Measurements from ENCODE around the gene ARID1B.

The ARID1B gene

DNA sequence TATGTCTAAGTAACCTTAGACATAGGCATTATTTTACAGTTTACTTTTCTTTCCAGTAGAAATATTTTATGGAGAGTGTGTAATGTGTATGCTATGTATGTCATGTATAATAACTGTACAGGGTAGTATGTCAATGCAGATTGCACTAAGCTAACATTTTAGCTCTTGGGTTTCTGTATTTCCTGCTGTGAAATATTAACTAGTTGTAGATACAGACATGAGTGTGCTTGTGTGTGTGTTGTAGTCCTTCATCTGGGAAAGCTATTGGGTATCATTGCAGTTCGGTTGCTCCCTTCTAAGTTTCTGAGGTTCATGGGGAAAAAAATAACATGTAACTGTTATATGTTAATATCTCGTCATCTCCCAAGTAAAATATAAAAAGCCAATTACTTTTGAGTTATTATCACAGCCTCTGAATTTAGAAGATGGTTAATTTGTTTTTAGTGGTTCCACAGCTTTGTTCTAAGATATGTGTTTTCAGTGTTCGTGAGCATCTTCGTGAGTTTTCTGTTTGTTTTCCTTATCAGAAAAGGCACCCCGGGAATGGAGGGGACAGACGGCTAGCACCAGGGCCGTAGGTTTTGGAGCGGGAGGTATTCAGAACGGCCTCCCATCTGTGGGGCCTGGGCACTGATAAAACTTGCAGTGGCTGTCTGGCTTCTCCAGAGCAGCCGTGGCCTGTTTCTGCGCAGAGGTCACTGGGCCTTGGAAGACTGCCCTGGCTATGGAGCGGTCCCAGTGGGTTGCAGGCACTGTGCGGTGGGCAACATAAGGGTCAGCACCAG, 215.0 kb downstream of the ARID1B start:
- DNase-seq (ENCODE audit: low spot score): no peak

DNA sequence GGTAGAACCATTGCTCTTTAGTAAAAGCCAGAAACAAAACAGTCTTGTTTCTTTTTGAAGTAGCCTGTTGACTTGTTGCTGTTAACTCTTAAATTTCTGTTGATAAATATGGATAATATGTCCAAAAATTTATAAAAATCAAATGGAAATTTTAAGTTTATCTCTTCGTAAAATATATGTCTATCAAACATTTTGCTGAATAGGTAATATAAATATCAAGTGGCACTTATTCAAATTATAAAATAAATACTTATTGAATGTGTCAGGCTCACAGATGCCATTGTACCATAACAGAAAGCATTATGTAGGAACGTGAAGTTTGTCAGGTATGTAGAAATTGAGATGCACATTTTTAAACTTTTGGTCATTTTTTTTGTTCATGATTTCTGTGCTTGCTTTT, 216.5 kb downstream of the ARID1B start:
- DNase-seq (ENCODE audit: low spot score): no peak

DNA sequence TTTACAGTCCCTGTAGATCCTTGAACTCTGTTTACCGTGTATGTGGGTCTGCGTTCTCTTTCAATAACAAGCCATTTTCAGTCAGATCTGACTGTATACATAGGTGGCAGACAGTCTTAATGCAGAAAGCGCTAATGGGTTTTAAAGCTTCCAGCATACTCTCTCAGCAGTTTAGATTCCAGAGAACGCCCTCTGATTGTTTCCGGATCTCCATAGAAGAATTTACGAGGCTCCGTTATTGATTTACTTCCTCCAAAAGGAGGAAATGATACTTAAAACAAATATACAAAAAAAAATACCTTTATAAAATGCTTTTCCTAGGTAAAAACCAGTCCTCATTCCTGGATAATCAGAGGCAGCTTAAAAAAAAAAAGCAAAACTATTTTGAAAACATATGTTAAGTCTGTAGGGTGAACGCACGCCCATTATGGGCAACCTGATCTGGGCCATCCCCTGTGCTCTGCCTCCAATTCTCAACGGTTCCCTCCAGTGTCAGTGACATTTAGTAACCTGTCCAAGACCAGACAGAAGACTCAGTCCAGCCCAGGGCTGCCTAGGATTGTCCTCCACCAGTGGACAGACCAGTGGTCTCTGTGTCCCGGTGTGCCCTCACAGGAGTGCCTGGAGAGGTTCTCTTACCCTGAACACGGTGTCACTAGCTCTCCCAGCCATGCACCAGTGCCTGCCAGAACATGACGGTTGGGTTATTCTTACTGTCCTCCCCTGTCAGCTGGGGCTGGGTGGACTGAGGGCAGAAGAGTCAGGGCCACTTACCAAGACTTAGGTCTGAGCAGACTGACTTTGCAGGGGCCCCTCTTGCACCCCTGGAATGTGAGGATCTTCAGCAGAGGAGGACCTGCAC, 217.3 kb downstream of the ARID1B start:
- no peak for DNase-seq (ENCODE audit: low spot score)

DNA sequence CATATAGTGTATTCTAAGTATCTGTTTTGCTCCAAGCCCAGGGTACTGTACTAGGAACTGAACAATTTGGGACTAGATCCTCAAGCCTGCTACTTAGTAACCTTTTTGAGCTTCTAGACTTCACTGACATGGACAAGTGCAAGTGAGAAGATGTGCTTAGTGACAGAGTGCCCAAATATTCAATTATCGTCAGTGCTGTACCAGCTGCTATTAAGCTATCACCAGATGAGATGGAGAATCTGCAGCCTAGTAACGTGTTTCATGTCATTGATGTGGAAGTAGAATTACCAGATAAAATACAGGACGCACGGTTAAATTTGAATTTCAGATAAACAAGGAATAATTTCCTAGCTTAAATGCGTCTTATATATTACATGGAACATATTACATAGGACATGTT, 218.3 kb downstream of the ARID1B start:
- no peak for DNase-seq (ENCODE audit: low spot score)

DNA sequence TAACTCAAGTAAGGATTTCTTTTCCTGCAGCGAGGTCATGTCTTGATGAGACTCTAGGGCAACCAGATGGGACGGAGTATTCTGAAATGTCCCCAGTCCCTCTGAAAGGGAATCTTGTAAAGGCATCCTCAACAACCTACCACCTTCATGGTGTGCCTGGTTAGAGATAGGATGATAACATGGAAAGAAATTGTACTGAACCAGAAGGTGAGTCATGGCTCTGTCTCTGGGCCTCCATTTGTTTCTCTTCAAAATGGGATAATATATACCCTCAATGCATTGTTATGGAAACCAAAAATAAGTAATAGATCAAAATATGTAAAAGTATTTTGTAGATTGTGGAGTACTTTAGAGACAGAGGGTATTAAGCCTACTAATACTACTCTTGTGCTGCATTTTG, 219.1 kb downstream of the ARID1B start:
- DNase-seq (ENCODE audit: low spot score): no peak

DNA sequence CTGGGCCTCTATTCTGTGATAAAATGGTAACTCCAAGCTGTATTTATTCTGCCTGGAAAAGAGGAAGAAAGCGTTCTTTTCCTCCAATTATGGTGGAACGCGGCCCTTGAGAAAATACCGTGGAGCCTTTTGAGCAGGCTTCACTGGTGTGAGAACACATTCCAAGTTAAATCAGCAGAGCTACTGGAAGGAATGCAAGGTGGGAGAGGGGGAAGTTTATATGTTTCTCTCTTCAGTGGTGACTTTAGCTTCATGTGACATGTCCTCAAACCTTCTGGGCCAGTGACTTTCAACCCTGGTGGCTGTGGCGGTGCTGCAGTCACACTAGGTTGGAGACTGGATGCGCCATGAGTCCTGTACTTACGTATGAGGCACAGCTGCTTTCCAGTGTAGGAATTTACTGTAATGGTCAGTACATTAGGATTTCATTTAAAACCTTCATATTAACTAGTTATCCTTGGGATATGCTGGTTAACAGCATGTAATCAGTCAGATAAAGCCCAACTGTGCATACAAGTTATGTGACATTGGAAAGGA, 221.7 kb downstream of the ARID1B start:
- no peak for DNase-seq (ENCODE audit: low spot score)

DNA sequence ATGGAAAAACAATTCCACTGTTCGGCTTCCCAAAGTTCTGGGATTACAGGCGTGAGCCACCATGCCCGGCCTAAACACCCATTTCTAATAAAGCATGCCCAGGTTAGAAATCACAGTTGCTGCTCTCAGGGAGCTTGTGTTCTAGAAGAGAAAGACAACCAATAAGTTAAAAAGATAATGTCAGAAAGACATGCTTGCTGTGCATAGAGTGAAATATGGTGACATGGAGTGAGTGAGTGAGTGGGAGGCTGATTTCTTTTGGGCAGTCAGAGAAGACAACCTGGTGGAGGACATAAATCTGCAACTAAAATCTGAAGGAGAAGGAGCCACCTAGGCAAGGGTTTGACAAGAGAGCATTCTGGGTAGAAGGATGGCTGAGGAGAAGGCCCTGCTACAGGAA, 222.6 kb downstream of the ARID1B start:
- no peak for DNase-seq (ENCODE audit: low spot score)

DNA sequence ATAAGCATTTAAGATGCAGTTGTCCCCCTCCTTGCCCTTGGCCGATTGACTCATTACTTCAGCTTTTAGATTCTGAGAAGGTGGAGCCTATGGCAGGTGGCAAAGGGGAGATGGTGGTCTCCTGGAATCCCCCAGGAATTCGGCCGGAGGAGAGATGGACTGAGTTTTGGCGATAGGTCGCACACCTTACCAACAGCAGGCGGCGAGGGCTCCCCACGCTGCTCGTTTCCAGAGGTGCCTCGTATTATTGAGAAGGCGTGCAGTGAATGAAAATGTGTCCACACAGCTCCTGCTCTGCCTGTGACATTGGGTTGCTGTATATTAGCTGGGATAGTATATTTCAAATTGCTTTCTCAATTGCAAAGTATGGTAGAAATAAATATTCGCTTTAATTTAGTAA, 224.5 kb downstream of the ARID1B start:
- no peak for DNase-seq (ENCODE audit: low spot score)

DNA sequence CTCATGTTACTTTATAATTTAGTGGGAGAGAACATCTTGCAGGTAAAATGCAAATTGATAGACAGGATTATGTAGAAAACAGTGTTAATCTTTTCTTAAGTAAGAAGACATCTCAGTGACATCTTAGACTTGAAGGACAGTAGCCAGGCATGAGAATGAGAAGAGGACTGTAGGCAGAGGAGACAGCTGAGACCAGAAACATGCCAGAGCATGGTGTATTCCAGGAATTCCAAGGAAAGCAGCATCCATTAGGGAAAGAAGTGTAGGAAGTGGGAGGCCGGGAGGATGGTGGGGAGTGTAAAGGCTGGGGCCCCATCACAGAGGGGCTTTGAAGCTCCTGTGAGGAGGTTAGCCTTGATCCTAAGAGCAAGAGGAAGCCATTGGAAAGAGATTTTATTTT, 225.6 kb downstream of the ARID1B start:
- no peak for DNase-seq (ENCODE audit: low spot score)

DNA sequence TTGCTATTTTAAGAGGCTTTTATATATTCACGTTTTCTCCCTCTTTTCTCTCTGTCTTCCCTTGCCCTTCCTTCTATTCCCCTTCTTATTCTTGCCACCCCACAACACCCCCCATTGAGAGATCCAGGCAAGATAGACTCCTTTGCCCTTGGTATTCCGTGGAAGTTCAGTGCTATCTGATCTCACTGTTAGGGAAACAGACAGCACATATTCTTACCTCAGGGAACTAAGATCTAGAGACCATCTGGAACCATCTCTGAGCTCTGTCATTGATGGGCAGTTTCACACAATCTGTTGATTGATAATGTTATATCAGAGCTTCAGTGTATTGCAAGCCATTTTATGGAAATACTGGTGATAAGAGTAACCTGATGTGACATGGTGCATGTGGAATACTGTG, 228.8 kb downstream of the ARID1B start:
- DNase-seq (ENCODE audit: low spot score): no peak

DNA sequence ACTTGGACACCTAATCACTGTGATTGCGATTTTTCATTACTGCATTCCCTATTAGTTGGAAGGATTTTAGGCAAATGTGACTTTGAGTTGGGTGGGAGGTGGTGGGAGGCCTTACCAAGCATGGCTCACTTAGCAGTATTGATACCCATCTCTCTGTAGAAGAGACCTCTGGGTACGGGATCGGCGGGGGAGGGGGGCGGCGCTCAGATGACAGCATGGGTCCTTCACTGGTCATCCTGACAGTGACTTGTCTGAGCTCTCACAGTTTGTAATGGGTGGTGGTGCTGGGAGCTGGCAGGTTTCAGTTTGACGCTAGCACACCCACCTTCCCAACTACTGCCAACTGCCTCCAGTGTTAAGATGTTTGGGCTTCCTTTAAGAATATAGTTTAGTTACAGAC, 231.4 kb downstream of the ARID1B start:
- no peak for DNase-seq (ENCODE audit: low spot score)

DNA sequence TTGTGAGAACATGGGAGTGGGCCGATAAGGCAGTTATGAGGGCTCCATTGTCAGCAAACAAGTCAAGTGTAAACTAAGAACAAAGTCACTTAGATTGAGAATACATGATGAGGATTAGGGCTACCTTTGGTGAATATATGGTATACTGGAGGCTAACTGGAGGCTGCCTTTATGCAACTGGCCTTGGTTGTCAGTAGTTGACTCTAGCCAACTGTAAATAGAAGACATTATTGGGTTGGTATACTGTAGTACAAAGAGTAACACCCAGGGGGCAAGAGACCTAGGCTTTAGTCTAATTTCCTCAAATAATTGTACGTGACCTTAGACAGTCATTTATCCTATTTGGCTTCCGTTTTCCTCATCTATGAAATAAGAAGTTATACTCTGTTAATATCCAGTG, 235.2 kb downstream of the ARID1B start:
- DNase-seq (ENCODE audit: low spot score): no peak

DNA sequence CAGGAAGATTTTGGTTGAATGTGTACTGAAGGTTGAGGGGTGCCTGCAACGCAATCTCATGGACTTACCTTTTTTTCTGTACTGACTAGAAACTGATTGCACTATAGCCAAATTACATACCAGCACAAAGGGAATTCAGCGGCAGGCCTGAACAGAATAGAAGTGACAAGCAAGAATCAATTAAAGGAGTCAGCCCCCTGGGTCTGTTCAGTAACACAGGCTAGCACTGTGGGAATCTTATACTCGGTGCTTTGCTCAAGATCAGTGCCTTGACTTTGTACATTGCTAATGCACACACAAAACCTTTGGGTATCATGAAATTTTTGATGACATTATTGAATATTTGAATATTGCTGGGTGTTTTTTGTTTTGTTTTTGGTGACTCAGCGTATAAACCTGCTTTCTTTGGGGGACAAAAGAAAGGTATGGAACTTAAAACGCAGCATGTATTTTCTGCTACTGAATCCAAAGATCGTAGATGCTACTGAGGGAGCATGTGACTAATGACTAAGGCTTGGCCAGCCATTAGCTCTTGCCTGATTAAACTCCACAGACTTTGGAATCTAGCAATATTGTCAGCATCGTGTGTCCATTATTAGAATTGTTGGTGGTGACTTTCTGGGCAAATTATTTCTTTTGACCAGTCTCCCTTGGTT, 236.6 kb downstream of the ARID1B start:
- DNase-seq (ENCODE audit: low spot score): no peak

DNA sequence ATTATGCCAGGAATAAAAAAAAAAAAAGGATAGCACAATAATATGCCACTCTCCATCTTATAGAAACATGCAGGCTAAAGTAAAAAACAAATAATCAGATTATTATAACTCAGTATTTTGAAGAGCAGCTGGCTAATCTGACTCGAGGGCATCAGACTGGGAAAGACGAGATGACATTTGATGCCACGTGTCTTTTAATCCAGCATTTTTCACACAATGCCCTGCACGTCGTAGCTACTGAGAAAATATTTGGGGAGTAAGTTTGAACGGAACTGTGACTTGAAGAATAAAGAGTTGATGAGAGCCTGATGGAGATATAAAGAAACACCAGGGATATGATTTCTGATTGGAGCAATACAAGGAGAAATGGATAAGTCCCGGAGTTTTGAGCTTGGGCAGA, 237.7 kb downstream of the ARID1B start:
- no peak for DNase-seq (ENCODE audit: low spot score)

DNA sequence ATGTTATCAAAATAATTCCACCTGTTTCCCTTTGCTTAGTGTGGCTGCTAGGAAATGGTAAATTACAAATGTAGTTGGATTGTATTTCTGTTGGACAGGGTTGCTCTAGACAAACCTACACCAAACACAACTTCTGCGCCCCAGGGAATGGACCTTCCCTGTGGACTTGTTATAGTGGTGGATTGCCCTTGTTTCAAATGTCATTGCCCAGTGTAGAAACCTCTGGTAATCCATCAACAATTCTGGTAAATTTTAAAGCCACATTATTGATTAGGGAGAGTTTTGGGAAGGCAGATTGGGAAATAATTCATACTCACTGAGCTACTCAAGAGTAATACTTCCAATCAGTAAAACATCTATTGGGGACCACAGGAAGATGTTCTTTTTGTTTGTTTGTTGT, 239.8 kb downstream of the ARID1B start:
- DNase-seq (ENCODE audit: low spot score): no peak

DNA sequence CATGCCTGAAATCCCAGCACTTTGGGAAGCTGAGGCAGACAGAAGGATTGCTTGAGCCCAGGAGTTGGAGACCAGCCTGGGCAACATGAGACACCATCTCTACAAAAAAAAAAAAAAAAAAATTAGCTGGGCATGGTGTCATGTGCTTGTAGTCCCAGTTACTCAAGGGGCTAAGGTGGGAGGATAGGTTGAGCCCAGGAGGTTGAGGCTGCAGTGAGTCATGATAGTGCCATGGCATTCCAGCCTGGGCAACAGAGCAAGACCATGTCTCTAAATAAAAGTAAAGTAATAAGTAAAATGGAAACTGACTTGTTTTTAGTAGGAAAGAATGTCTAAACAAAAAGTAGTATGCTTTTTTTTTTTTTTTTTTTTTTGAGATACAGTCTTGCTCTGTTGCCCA, 240.7 kb downstream of the ARID1B start:
- DNase-seq (ENCODE audit: low spot score): no peak

DNA sequence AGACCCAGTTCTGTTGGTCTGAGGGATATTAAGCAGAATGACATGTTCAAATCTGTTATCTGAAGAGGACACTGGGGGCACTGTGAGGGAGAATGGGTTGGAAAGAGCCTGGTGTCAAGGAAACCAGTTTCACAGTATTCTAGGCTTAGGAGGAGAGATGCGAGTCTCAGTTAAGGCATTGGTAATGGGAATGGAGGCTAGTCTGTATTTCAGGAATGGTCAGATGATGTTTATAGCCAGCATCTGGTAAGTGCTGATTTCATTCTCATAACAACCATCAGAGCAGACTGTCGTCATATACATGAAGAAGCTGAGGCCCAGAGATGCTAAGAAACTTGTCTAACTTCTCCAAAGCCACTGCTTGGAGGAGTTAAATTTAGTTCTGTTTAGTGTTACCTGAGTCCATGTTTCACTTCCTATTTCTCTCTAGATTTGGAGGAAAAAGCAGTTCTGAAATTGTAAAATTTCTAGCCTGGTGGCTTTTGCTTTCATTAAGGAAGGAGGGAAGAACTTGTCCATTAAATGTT, 242.0 kb downstream of the ARID1B start:
- DNase-seq (ENCODE audit: low spot score): peak; percentile 27

DNA sequence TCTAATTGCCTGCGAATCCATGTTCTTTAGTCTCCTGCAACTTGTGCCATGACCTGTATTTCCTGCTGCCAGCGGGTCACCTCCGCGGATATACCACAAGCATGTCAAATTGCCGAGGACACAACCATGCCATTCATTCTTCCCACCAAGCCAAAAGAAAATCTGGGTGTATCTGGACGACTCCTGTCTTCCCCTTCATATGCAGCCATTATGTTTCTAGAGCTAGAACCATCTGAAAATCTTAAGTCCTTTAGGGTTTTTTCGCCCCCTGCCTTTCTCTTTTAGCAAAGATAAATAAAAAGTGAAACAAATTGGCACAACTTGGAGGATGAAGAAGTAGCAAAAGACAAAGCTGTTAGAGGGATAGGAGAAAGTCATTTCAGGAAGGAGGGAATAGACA, 242.6 kb downstream of the ARID1B start:
- DNase-seq (ENCODE audit: low spot score): peak; percentile 27

DNA sequence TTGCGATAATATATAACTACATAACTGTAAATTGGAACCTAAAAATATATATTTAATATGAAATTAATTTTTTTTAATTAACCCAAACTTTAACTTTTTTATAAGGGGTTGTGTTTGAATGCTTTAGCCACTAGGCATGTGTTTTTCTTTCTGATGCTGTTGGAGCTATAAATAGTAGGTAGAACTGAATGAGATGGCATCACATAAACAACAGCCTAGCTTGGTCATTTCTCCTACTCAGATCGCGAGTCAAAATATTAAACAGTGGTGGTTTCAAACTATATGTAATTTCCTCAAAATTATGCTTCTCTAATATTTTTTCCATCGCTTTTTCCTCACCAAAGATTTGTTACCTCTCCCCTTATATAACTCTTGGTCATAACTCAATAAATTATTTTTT, 243.2 kb downstream of the ARID1B start:
- peak; percentile 28 for DNase-seq (ENCODE audit: low spot score)

DNA sequence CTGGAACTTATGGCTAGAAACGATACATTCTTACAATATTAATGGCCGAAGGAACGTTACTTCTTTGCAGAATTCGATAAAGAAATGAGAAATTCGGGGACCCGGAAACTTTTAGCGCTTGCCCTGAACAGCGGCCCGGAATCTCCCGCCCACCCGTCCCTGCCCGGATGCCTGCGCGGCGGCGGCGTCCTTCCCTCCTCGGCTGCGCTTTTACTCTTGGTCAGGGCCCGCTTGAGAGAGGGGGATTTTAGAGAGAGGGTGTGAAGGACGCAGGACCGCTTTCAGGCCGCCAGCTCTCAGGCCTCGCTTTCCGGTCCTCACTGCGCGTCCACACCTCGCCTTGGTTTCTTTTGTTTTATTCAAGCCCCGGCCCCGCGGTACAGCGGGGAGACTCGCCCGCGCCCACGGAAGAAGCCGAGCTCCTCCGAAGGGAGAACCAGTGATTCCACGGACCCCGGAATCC, 243.7 kb downstream of the ARID1B start:
- peak; percentile 69 for DNase-seq (ENCODE audit: low spot score)

DNA sequence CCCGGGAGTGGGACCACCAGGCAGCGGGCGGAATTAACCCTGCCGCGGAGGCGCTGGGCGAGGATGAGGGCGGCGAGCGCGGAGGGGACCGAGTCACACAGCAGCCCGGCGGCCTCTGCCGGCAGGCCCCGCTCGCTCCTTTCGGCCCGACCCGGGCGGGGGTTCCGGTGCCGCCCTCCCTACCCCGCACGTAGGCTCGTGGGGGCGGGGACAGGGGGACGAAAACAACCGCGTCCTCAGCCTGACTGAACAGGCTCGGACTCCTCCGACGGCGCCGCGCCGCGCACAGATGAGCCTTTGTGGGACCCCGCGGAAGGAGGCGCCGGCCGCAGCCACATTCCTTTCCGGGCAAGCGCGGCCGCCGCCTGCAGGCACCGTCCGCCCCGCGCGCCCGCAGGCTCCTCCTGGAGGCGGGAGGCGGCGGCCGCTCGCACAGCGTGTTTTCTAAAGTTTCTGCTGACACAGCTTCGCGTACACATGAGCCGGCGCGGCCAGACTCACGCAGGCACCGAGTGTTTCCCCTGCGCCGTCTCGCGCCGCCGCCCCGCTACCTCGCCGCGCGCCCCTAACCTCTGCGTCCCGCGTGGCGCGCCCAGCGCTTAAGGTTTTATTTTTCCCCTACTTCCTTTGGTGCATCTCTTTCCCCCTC, 244.3 kb downstream of the ARID1B start:
- DNase-seq (ENCODE audit: low spot score): peak; percentile 85

All from SW480 (cell line).